ENCODE measurements around the gene GRP.

The GRP gene

GRCh38 chr18:59275406-59275949, 55.5 kb downstream of the GRP start:
- no peak for DNase-seq (ENCODE audit: low spot score)
- H3K9me3 Mint-ChIP-seq, result no peaks in the 10 kb centered on the region
- H3K4me3 Mint-ChIP-seq, result no peak overlapping the region
- peaks cover 2% of the 10 kb centered on the region for H3K4me1 Mint-ChIP-seq (ENCODE audit: low read depth)
- no peak overlapping the region for H3K27ac Mint-ChIP-seq
- peaks cover 2% of the 10 kb centered on the region for H3K36me3 Mint-ChIP-seq (ENCODE audit: low read depth)
- H3K27me3 Mint-ChIP-seq (ENCODE audit: low read depth), result peaks cover 82% of the 10 kb centered on the region

GRCh38 chr18:59276047-59276446, 56.1 kb downstream of the GRP start:
- H3K4me3 Mint-ChIP-seq, result no peak overlapping the region
- peaks cover 2% of the 10 kb centered on the region for H3K36me3 Mint-ChIP-seq (ENCODE audit: low read depth)
- peaks cover 81% of the 10 kb centered on the region for H3K27me3 Mint-ChIP-seq (ENCODE audit: low read depth)
- DNase-seq (ENCODE audit: low spot score), result no peak
- peaks cover 2% of the 10 kb centered on the region for H3K4me1 Mint-ChIP-seq (ENCODE audit: low read depth)
- H3K27ac Mint-ChIP-seq, result no peak overlapping the region
- H3K9me3 Mint-ChIP-seq, result no peaks in the 10 kb centered on the region

- Mint-ChIP-seq H3K27ac (no peak overlapping the region), H3K9me3 (no peaks in the 10 kb centered on the region), H3K27me3 (ENCODE audit: low read depth) (peaks cover 80% of the 10 kb centered on the region), H3K4me1 (ENCODE audit: low read depth) (no peaks in the 10 kb centered on the region), H3K4me3 (no peak overlapping the region), H3K36me3 (ENCODE audit: low read depth) (peaks cover 2% of the 10 kb centered on the region)
- DNase-seq (ENCODE audit: low spot score), result no peak
These were observed 58.8 kb downstream of the GRP start for GRCh38 chr18:59278793-59279192.

- H3K4me1 Mint-ChIP-seq (ENCODE audit: low read depth), result no peaks in the 10 kb centered on the region
- H3K27me3 Mint-ChIP-seq (ENCODE audit: low read depth), result peaks cover 78% of the 10 kb centered on the region
- no peak overlapping the region for H3K27ac Mint-ChIP-seq
- no peak for DNase-seq (ENCODE audit: low spot score)
- H3K4me3 Mint-ChIP-seq, result no peak overlapping the region
- H3K9me3 Mint-ChIP-seq, result no peaks in the 10 kb centered on the region
- H3K36me3 Mint-ChIP-seq (ENCODE audit: low read depth), result peaks cover 2% of the 10 kb centered on the region
These were observed 59.2 kb downstream of the GRP start for GRCh38 chr18:59279193-59279592.

GRCh38 chr18:59279722-59280121, 59.8 kb downstream of the GRP start:
- DNase-seq (ENCODE audit: low spot score), result no peak
- H3K27me3 Mint-ChIP-seq (ENCODE audit: low read depth), result peaks cover 77% of the 10 kb centered on the region
- H3K4me3 Mint-ChIP-seq, result no peak overlapping the region
- H3K27ac Mint-ChIP-seq, result no peak overlapping the region
- no peaks in the 10 kb centered on the region for H3K9me3 Mint-ChIP-seq
- H3K4me1 Mint-ChIP-seq (ENCODE audit: low read depth), result no peaks in the 10 kb centered on the region
- no peaks in the 10 kb centered on the region for H3K36me3 Mint-ChIP-seq (ENCODE audit: low read depth)

Data from T-helper 2 cell treated with Interferon-gamma antibody and Interleukin-4, amounts not matched to agents 5 μg/mL and 100 μg/mL, for 36 hours (primary cell).